GM18868 (cell line): ENCODE measurements around the gene POLR2A.

Experiments used
- ATAC-seq: cut with Tn5 transposase; IDR thresholded peaks from one replicate; pipeline ENCODE4 v1.9.1; 2021; ENCODE audit warnings: mild to moderate bottlenecking, moderate library complexity; ENCODE audit not compliant: unreplicated experiment

Gene POLR2A

DNA sequence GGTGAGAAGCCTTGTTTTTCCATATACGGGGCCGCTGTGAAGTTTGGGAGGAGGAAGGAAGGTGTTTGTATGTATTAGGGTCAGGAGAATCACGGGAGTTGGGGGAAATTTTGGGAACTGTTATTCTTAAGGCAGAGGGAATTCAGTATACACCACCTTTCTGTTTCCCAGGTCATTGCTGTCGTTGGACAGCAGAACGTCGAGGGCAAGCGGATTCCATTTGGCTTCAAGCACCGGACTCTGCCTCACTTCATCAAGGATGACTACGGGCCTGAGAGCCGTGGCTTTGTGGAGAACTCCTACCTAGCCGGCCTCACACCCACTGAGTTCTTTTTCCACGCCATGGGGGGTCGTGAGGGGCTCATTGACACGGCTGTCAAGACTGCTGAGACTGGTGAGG, 17.6 kb downstream of the POLR2A start:
- no peak for ATAC-seq

- no peak for ATAC-seq
These were observed 18.1 kb downstream of the POLR2A start for GRCh38 chr17:7502171-7502847.

DNA sequence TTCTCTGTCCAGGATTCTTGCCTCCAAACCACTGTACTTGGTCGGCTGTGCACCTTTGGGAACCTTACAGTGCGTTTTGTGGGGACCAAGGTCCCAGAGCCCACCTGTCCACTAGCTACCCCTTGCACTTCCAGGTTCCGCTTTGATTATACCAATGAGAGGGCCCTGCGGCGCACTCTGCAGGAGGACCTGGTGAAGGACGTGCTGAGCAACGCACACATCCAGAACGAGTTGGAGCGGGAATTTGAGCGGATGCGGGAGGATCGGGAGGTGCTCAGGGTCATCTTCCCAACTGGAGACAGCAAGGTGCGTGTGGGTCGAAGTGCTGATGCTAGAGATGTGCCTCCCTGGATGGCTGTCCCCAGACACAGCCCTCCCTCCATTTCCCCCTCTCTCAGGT, 18.8 kb downstream of the POLR2A start:
- no peak for ATAC-seq

- ATAC-seq, result no peak
These were observed 19.4 kb downstream of the POLR2A start for GRCh38 chr17:7503521-7503920.

- ATAC-seq, result no peak
These were observed 24.0 kb downstream of the POLR2A start for GRCh38 chr17:7508145-7508544.

DNA sequence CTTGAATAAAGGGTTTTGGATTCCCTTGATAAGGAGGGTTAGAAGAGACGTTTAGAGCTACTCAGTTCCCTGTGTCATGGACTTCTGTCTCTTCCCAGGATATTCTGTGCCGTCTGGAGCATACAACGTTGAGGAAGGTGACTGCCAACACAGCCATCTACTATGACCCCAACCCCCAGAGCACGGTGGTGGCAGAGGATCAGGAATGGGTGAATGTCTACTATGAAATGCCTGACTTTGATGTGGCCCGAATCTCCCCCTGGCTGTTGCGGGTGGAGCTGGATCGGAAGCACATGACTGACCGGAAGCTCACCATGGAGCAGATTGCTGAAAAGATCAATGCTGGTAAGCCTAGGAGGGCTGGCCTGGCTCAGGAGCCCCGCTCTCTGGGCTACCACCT, 24.7 kb downstream of the POLR2A start:
- no peak for ATAC-seq

- ATAC-seq, result no peak
These were observed 25.8 kb downstream of the POLR2A start for GRCh38 chr17:7509937-7510336.

GRCh38 chr17:7511108-7511507, 26.9 kb downstream of the POLR2A start:
- no peak for ATAC-seq

GRCh38 chr17:7512105-7512504, 27.9 kb downstream of the POLR2A start:
- ATAC-seq, result no peak

- no peak for ATAC-seq
These were observed 28.8 kb downstream of the POLR2A start for GRCh38 chr17:7512824-7513540.

DNA sequence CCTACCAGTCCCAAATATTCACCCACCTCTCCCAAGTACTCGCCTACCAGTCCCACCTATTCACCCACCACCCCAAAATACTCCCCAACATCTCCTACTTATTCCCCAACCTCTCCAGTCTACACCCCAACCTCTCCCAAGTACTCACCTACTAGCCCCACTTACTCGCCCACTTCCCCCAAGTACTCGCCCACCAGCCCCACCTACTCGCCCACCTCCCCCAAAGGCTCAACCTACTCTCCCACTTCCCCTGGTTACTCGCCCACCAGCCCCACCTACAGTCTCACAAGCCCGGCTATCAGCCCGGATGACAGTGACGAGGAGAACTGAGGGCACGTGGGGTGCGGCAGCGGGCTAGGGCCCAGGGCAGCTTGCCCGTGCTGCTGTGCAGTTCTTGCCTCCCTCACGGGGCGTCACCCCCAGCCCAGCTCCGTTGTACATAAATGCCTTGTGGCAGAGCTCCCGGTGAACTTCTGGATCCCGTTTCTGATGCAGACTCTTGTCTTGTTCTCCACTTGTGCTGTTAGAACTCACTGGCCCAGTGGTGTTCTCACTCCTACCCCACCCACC, 29.8 kb downstream of the POLR2A start:
- no peak for ATAC-seq

DNA sequence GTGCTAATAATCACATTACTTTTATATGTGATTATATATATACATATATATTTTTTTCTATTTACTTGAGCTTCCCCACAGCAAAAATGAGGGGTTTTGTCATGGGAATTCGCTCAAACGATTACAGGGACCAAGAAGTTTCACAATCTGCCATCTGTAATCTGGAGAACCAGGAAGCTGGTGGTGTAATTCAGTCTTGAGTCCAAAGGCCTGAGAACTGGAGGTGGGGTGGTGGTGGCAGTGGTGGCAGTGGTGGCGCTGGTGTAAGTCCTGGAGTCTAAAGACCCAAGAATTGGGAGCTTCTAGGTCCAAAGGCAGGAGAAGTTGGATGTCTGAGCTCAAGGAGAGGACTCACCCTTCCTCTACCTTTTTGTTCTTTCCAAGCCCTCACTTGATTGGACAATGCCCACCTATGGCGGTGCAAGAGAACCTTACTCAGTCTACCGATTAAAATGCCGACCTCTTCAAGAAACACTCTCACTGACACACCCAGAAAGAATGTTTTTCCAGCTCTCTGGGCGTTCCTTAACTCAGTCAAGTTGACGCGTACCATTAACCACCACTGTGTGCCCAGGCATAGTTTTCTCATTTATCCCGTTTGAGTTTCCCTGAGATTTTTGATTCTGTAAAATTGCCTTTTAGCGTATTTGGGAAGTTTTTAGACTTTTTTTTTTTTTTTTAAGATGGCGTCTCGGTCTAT, 31.9 kb downstream of the POLR2A start:
- ATAC-seq, result no peak

DNA sequence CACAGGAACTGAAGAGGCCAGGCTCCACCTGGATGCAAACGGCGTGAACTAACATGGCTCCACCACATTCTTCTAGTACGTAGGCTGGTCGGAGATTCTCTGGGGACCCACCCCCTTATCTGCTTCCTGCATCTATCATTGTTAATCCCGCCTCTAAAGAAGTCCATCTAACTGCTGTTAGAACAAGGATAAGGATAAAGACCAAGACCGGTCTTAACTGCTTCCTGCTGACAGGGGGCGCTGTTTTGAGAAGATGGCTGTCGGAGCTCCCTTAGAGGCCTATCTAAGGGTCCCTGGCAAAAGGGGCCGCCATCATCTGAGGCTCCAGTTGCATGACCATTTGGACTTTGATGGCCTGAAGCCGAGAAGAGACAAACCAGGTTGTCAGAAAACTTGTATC, 38.9 kb downstream of the POLR2A start:
- no peak for ATAC-seq

GRCh38 chr17:7528842-7529241, 44.7 kb downstream of the POLR2A start:
- no peak for ATAC-seq

- ATAC-seq, result no peak
These were observed 46.1 kb downstream of the POLR2A start for GRCh38 chr17:7530023-7530900.

DNA sequence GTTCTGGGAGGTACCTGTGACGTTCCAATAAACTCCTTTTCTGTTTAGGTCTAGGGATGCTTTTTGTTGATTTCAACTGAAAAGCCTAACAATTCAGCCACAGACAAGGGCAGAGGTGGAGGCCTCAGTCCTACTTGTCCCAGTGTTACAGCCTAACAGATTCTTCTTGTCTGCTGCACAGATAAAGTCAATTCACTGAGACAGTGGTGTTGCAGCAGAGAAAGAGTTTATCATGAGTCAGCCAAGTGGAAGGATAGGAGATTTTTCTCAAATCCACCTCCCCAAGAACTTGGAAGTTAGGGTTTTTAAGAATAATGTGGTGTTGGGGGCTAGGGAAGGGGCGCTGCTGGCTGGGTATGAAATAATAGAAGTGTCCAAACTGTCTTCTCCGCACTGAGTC, 53.9 kb downstream of the POLR2A start:
- no peak for ATAC-seq

DNA sequence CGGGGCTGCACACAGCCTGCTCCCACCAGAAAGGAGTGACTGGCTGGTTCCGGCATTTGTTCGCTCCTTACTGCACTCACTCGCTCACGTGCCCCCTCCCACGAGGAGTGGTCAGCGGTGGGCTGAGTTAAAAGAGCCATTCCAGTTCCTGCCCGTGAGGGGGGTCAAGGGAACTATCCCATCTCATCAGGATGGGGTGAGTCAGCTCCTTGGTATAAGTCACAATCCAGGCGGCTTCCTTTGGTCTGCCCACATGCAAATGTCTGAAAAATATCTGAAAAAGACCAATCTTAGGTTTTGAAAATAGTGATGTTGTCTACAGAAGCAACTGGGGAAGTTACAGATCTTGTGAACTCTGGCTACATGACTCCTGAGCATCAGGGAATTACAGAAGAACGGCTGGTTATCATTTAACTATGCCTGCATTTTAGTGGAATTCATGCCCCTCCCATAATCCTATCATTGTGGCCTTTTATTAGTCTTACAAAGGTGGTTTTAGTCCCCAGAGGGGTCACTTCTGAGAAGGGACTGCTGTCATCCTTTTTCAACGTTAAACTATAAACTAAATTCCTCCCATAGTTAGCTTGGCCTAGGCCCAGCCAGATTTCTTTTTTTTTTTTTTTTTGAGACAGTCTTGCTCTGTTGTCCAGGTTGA, 54.9 kb downstream of the POLR2A start:
- no peak for ATAC-seq

DNA sequence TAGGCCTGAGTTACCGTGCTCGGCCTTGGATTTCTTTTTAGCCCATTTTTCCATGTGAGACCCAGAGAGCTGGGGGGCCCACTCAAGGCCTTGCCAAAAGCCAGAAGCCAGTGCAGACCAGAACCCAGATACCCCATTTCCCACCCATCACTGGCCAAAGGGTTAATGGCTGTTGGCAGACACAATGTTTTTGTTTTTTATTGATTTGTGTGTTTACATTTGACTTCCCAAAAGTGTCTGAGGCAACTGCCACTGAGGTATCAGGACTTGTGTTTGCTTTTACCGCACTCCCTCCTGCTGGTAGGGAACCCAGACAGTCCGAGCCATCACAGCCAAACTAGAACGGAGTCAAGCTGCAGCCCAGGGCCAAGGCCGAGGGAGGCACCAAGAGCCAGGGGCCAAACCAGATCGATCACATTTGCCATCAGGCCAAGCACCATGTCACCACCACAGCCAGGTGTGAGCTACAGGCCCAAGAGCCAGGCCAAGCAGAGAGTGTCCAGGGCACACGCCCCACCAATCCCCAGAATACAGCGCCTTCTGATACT, 57.0 kb downstream of the POLR2A start:
- ATAC-seq, result no peak

GRCh38 chr17:7544911-7545310, 60.7 kb downstream of the POLR2A start:
- ATAC-seq, result no peak
